Testis (tissue), 3 donors: ENCODE results near the gene BCL11B. TPM values are rescaled to one million over a fixed set of nuclear protein-coding genes. Genes with fewer than 3 reads are reported as not detected.

Experiments used
- DNase-seq: peaks from one replicate; pipeline ENCODE4 v3.0.0-alpha.2; 2019
- H3K27ac ChIP-seq, 2 donors: fragments of 200-600 bp; sonication (generic); one replicate each; pipeline ENCODE4 v1.5.1; 2019
- H3K27me3 ChIP-seq: fragments of 200-600 bp; sonication (generic); one replicate; pipeline ENCODE4 v1.5.1; 2019
- H3K36me3 ChIP-seq: fragments of 200-600 bp; sonication (generic); one replicate; pipeline ENCODE4 v1.5.1; 2017; ENCODE audit warnings: low read depth; ENCODE audit errors: missing control alignments
- H3K4me1 ChIP-seq: fragments of 200-600 bp; sonication (generic); one replicate; pipeline ENCODE4 v1.5.1; 2019
- H3K4me3 ChIP-seq, 2 donors: fragments of 200-600 bp; sonication (generic); one replicate each; pipeline ENCODE4 v1.5.1; 2017 to 2019
- H3K9me3 ChIP-seq: fragments of 200-600 bp; sonication (generic); one replicate; pipeline ENCODE4 v1.5.1; 2017
- CTCF ChIP-seq, 3 experiments: fragments of 450-650 bp in 2 of 3; fragments of 200-600 bp in 1 of 3; sonication (generic) in 1 of 3; IDR thresholded peaks; one replicate each; pipeline ENCODE4 v1.5.1; 2016 to 2019; ENCODE audit warnings: antibody characterized with exemption in 3 of 3, mild to moderate bottlenecking in 2 of 3, moderate library complexity in 1 of 3
- POLR2A ChIP-seq: fragments of 450-650 bp; IDR thresholded peaks from one replicate; pipeline ENCODE4 v1.6.1; 2017; ENCODE audit warnings: antibody characterized with exemption, mild to moderate bottlenecking, moderate library complexity
- WGBS, 2 donors: methylation state at CpG; one replicate each; pipeline ENCODE4 v1.1.5; 2018; 5-methylcytosine and 5-hydroxymethylcytosine counted together
- intact Hi-C: fragments of 100-400 bp; cut with DNase I; formaldehyde crosslinking; loops from one replicate; pipeline ENCODE4 v1.15.1; 2023; ENCODE audit warnings: low total_unique reads
- polyA plus RNA-seq: library from polyadenylated mRNA; stranded (reverse); fragments of 350-450 nt; fragmentation: Illumina TruSeq; extraction: RNeasy Lipid Tissue Mini Kit (QIAGEN cat#74804); gene quantifications from one replicate; pipeline ENCODE4 v1.2.3, GENCODE V29; 2014; ENCODE audit warnings: low read depth, low replicate concordance; ENCODE audit not compliant: insufficient read depth
- total RNA-seq, 2 donors: library from RNA; depleted of rRNA; stranded (reverse); fragments of >200 nt; gene quantifications; one replicate each; pipeline ENCODE4 v1.2.3, GENCODE V29; 2016

BCL11B gene
- total and polyA plus RNA-seq, 3 donors from 2014 or later: 0.96 to 4.7 (median 4.4) TPM

GRCh38 chr14:99318959-99319295 lies 46.9 kb upstream of the BCL11B start:
- intact Hi-C loops: no loop called here
- Histone ChIP-seq H3K27ac (no peak overlapping the region), H3K4me3 (no peak overlapping the region), H3K27me3 (no peaks in the 10 kb centered on the region), H3K9me3 (no peaks in the 10 kb centered on the region), H3K4me1 (no peaks in the 10 kb centered on the region), H3K36me3 (no peaks in the 10 kb centered on the region)
- TF ChIP-seq CTCF (IDR thresholded peaks at IDR 0.05) (no peak), POLR2A (no peak)
- DNase-seq: no peak
- WGBS, 2 donors: 70 to 100% methylated on average over 2 to 6 of the region's 6 CpGs

GRCh38 chr14:99318091-99318958 lies 46.3 kb upstream of the BCL11B start:
- H3K9me3 ChIP-seq: no peaks in the 10 kb centered on the region
- 73 to 79% methylated on average over 9 to 13 of the region's 13 CpGs for WGBS, 2 donors
- no peaks in the 10 kb centered on the region for H3K27me3 ChIP-seq
- no peak overlapping the region for H3K27ac ChIP-seq
- no peak for DNase-seq
- no peaks in the 10 kb centered on the region for H3K4me1 ChIP-seq
- no peak overlapping the region for H3K4me3 ChIP-seq
- no peaks in the 10 kb centered on the region for H3K36me3 ChIP-seq
- intact Hi-C loops: no loop called here
- TF ChIP-seq POLR2A (no peak), CTCF (IDR thresholded peaks at IDR 0.05) (no peak)

- no peak overlapping the region for H3K27ac ChIP-seq
- no peaks in the 10 kb centered on the region for H3K27me3 ChIP-seq
- intact Hi-C loops: no loop called here
- H3K36me3 ChIP-seq: no peaks in the 10 kb centered on the region
- DNase-seq: no peak
- H3K4me1 ChIP-seq: no peaks in the 10 kb centered on the region
- TF ChIP-seq CTCF (IDR thresholded peaks at IDR 0.05) (no peak), POLR2A (no peak)
- no peak overlapping the region for H3K4me3 ChIP-seq
- H3K9me3 ChIP-seq: no peaks in the 10 kb centered on the region
- WGBS, 2 donors: 86 to 89% methylated on average over 9 of the region's 9 CpGs
Measured at GRCh38 chr14:99317231-99318090, 45.5 kb upstream of the BCL11B start.

- no peak for TF ChIP-seq POLR2A
- TF ChIP-seq CTCF (IDR thresholded peaks at IDR 0.05): no peak
- Histone ChIP-seq H3K27ac (no peak overlapping the region), H3K27me3 (no peaks in the 10 kb centered on the region), H3K4me1 (no peaks in the 10 kb centered on the region), H3K9me3 (no peaks in the 10 kb centered on the region), H3K36me3 (no peaks in the 10 kb centered on the region), H3K4me3 (no peak overlapping the region)
- intact Hi-C loops: no loop called here
- WGBS, 2 donors: 68 to 89% methylated on average over 17 to 18 of the region's 18 CpGs
- DNase-seq: no peak
Measured at GRCh38 chr14:99316281-99317163, 44.5 kb upstream of the BCL11B start.
